Activated CD8-positive, alpha-beta memory T cell treated with anti-CD3 and anti-CD28 coated beads for 1 hour (primary cell): ENCODE data around the gene SMLR1.

Experiments
- DNase-seq, 2 donors: peaks; one replicate each; pipeline ENCODE4 v3.0.0-alpha.2; 2020; ENCODE audit warnings: low read depth in 1 of 2; ENCODE audit errors: extremely low read depth in 1 of 2

SMLR1 gene

DNA sequence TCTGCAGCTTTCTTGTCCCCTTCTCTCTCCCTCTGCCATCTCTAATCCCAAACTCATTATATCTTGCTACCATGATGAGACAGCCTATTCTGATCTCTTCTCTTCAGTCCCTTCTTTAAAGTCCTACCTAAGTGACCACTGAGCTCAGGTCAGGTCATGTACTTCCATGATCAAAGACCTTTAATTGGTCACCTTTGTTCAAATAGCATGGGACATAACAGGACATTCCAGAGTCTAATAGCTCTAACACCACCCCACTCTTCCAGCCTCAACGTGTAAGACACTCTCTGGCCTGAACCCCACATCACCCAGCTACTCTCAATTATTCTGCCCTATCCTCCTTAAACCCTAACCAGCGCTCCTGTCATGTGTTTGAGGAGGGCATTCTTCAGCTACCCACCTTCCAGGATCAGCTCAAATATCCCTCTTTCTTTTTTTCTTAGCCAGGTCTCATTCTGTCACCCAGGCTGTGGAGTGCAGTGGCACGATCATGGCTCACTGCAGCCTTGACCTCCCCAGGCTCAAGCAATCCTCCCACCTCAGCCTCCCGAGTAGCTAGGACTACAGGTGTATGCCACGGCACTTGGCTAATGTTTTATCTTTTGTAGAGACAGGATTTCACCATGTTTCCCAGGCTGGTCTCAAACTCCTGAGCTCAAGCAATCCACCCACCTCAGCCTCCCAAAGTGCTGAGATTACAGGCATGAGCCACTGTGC lies 2.1 kb upstream of the SMLR1 start:
- DNase-seq: no peak

DNA sequence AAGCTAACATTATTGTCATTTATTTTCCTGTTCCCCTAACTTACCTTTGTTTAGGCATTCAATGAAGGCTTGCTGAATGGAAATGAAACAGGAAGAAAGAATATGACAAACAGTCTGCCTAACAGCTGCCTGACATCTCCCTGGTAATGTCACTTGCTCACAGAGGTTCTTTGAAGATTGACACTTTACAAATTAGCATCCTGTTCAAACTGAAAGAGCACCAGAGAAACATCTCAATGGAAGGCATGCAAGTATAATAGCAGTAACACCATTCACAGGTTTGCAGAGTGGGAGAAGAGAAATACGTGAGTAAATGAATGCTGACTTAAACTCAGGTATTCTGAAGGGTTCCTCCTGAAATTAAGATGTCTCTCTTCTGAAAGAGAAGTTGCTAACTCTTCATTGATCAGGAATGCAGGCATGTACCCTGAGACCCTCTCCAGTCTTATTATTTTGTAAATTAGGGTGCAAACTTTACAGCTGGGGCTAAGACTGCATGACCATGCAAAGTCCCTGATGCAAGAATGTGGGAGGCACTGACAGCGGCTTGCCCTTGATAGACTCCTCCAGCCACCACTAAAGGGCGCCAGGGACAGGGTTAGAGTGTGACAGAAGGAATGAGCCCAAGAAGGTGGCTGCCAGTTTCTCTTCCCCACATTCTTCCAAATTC lies 1.3 kb upstream of the SMLR1 start:
- DNase-seq: no peak

GRCh38 chr6:130826442-130827246 lies 562 bp upstream of the SMLR1 start:
- no peak for DNase-seq

GRCh38 chr6:130829333-130829910 lies 2.2 kb downstream of the SMLR1 start:
- DNase-seq: no peak

- no peak for DNase-seq
Observed at GRCh38 chr6:130831607-130832006, 4.4 kb downstream of the SMLR1 start.

GRCh38 chr6:130833569-130833968 lies 6.4 kb downstream of the SMLR1 start:
- DNase-seq: no peak

- DNase-seq: no peak
Observed at GRCh38 chr6:130834482-130835251, 7.5 kb downstream of the SMLR1 start.

- no peak for DNase-seq
Observed at GRCh38 chr6:130836055-130836640, 8.9 kb downstream of the SMLR1 start.

DNA sequence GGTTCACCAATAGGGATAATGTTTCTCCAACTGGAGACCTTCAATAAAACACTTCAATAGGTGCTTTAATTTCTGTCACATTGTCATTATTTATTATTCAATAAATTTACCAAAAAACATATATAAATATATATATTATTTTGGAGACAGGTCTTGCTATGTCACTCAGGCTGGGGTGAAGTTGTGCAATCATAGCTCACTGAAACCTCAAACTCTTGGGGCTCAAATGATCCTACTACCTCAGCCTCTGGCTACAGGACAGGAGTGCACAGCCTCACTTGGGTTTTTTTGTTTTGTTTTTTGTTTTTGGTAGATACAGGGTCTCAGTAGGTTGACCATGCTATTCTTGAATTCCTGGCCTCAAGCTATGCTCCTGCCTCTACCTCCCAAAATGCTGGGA lies 9.9 kb downstream of the SMLR1 start:
- no peak for DNase-seq

DNA sequence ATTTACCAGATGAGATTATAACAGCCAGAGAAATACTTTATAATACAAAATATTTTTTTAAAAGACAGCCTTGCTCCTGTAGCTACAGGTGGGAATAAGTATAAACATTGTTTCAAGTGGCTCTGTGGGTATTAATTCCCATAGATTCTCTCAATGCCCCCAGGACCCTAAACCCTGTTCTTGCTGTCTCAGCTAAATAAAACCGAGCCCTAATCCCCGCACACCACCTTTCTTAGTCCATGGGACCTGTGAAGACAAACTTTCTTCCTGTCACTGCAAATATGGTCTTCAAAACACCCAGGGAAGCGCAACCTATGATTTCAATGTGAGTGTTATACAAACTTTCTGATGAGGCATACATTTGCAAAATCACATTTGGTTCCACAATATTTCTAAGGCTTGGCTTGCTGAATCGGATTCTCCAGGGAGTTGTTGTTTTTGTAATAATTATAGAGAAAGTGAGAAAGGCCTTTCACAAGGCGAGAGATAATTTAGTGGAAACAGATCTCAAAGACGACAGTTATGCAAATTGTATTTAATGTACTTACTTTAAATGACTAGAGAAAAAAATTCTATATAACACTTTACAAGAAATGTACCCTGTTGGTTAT lies 11.1 kb downstream of the SMLR1 start:
- no peak for DNase-seq

DNA sequence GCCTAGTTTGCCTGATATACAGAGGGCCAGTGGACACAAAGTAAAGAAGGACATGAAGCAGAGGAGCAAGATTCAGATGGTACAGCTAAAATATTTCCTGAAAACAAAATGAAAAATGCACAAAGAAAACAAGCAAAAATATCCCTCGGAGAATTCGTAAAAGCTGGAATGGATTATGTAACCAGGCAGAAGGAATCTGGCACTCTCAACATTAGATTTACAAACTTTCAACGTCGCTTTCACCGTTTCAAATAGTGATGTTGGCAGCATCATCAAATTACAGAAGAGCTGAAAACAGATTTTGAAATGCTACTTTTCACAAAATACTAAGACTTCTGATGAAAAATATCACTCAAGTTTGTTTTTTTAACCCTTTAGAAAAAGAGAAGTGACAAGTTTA lies 11.7 kb downstream of the SMLR1 start:
- no peak for DNase-seq

DNA sequence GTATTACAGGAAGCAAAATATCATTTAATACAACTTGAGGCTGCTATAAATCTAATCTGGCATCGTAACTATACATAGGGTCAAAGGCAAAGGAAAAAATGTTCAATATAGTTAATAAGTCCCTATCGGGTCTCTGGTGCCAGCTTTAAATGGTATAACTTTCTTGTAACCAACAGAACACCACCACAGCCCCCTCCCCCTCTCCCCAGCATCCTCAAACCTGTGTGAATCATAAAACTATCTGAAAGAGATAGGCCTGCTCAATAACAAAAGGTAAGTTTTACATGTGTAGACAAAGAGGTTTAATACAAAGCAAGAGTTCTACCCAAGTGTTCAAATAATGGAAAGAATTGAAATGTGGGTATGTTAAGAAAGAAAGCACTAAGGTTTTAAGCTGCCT lies 12.2 kb downstream of the SMLR1 start:
- no peak for DNase-seq

- no peak for DNase-seq
Observed at GRCh38 chr6:130840050-130840449, 12.8 kb downstream of the SMLR1 start.

DNA sequence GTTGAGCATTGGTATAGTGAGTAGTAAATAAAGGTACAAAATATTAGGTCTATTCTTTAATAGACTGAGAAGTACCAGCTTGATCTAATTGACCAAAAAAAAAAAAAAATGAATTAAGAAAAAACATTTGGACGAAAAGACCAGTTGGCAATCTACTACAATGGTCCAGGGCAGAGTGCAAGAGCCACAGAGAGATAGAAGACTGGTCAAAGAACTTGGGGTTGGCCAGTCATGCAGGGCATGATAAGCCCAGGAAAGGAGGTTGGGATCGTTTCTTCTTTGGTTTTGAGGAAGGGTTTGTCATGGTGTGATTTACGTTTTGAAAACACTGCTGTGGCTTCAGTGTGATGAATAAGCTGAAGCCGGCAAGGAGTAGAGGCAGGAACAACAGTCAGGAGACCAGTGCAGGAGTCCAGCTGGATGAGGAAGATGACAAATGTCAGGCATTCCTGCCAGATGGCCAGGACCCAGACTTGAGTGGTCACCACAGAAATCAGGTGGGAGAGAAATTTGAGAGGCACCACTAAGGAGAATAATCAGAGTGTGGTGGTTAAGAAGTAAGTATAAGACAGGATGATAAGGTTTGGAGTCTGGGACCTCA lies 14.0 kb downstream of the SMLR1 start:
- DNase-seq: no peak

- DNase-seq: no peak
Observed at GRCh38 chr6:130843575-130844320, 16.5 kb downstream of the SMLR1 start.

GRCh38 chr6:130846501-130846900 lies 19.3 kb downstream of the SMLR1 start:
- no peak for DNase-seq

DNA sequence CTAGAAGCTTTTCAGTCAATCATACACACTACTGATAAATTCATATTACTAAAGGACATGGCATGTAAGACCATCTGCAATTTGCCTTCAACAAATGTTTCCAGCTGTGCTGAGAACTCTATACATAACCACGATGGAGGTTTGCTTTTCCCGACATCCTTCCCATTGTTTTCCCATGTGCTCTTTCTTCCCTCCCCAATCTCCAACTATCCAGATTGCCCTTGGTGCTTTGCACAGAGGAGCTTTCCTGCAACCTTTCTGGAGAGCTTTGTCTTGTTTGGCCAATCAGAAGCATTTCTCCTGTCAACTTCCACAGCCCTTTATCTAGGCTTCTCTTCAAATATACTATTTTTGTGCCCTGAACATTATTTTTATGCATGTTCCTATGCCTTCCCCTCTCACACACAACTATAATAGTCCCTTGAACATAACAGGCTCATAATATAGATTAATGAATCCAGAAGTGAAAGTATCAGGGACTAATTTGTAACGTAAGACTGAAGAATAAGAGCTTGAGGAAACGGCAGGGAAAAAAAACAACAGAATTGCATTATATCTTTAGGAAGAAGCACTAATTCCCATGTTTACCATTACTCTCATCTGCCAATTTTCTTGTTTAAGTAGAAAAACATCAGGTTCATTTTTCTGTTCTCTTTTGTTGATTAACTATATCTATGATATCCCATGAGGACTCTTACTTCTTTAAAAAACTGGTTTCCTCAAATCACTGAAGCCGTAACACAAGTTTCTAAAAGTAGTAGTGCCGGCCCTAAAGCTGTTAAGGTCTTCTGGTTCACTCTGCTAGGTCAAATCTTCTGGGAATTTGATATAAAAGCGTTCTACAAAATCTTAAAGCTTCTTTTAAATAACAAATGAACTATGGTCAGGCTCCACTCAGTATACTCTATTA lies 20.1 kb downstream of the SMLR1 start:
- DNase-seq: no peak

DNA sequence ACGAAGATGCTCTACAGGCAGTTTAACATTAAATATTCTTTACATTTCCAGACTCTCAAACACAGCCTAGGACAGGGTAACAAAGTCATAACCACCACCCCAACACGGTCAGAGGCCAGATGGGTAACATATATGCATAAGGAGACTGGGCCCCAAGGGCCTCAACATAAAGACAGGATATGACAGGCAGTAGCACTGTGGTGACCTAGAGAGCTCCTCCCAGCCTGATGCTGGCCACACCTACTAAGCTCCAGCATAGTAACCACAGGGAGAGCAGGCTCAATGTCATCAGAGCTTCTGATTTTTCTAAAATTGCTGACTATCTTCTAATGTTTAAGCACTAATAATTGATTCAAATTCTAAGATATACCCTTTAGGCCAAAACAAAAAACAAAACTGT lies 21.7 kb downstream of the SMLR1 start:
- no peak for DNase-seq
